Measurements from ENCODE around the gene MX2.

The MX2 gene

GRCh38 chr21:41342035-41342434 lies 19.8 kb upstream of the MX2 start:
- CTCF ChIA-PET, result no interaction called here
- POLR2A ChIA-PET (ENCODE audit: low non-redundant PET), result no interaction called here
- H3K27ac ChIP-seq, result no peak overlapping the region
- DNase-seq (ENCODE audit: low spot score), result no peak
- no peak for TF ChIP-seq CTCF (conservative IDR thresholded peaks at IDR 0.05; ENCODE audit: low read depth)

GRCh38 chr21:41344146-41344545 lies 17.7 kb upstream of the MX2 start:
- H3K27ac ChIP-seq, result no peak overlapping the region
- TF ChIP-seq CTCF (conservative IDR thresholded peaks at IDR 0.05; ENCODE audit: low read depth), result no peak
- DNase-seq (ENCODE audit: low spot score), result no peak
- ChIA-PET POLR2A (ENCODE audit: low non-redundant PET) (no interaction called here), CTCF (no interaction called here)

GRCh38 chr21:41345356-41345755 lies 16.5 kb upstream of the MX2 start:
- DNase-seq (ENCODE audit: low spot score), result no peak
- POLR2A ChIA-PET (ENCODE audit: low non-redundant PET), result no interaction called here
- no peak overlapping the region for H3K27ac ChIP-seq
- CTCF ChIA-PET, result no interaction called here
- no peak for TF ChIP-seq CTCF (conservative IDR thresholded peaks at IDR 0.05; ENCODE audit: low read depth)

GRCh38 chr21:41345934-41346685 lies 15.7 kb upstream of the MX2 start:
- no peak for TF ChIP-seq CTCF (conservative IDR thresholded peaks at IDR 0.05; ENCODE audit: low read depth)
- POLR2A ChIA-PET (ENCODE audit: low non-redundant PET), result no interaction called here
- CTCF ChIA-PET, result interaction anchor here (0.6 kb wide), 1 partner anchor 57 kb away, joined by 4 read pairs; no protein-coding TSS in a partner anchor
- DNase-seq (ENCODE audit: low spot score), result no peak
- H3K27ac ChIP-seq, result no peak overlapping the region

GRCh38 chr21:41346758-41347157 lies 15.1 kb upstream of the MX2 start:
- no peak overlapping the region for H3K27ac ChIP-seq
- ChIA-PET POLR2A (ENCODE audit: low non-redundant PET) (no interaction called here), CTCF (no interaction called here)
- no peak for TF ChIP-seq CTCF (conservative IDR thresholded peaks at IDR 0.05; ENCODE audit: low read depth)
- DNase-seq (ENCODE audit: low spot score), result no peak

- DNase-seq (ENCODE audit: low spot score), result no peak
- CTCF ChIA-PET, result no interaction called here
- TF ChIP-seq CTCF (conservative IDR thresholded peaks at IDR 0.05; ENCODE audit: low read depth), result no peak
- POLR2A ChIA-PET (ENCODE audit: low non-redundant PET), result no interaction called here
- H3K27ac ChIP-seq, result no peak overlapping the region
Measured at GRCh38 chr21:41348434-41348833, 13.4 kb upstream of the MX2 start.

Data from RWPE1 (cell line).